Mesenchymal stem cell (in vitro differentiated cells and primary cell): ENCODE data around the gene THAP12.

ENCODE experiments used
- DNase-seq: peaks from one replicate; pipeline ENCODE4 v3.0.0-alpha.2; 2013
- H2AFZ ChIP-seq: one replicate; pipeline ENCODE4 v1.6.1; 2013; ENCODE audit warnings: low read depth, mild to moderate bottlenecking, control low read depth, inconsistent platforms, low read length, moderate library complexity
- H2AK5ac ChIP-seq: 2 replicates; pipeline ENCODE4 v1.6.1; 2013; ENCODE audit warnings: low read length, moderate library complexity, mild to moderate bottlenecking, inconsistent platforms; ENCODE audit not compliant: severe bottlenecking
- H2BK120ac ChIP-seq: one replicate; pipeline ENCODE4 v1.6.1; 2013; ENCODE audit warnings: low read depth, mild to moderate bottlenecking, inconsistent platforms, low read length, moderate library complexity
- H2BK12ac ChIP-seq, 2 experiments: one replicate each; pipeline ENCODE4 v1.6.1; 2013; ENCODE audit warnings: inconsistent platforms in 2 of 2, low read length in 2 of 2, mild to moderate bottlenecking in 2 of 2, moderate library complexity in 2 of 2, control low read depth in 1 of 2
- H2BK15ac ChIP-seq: one replicate; pipeline ENCODE4 v1.6.1; 2013; ENCODE audit warnings: mild to moderate bottlenecking, low read depth, inconsistent platforms; ENCODE audit not compliant: poor library complexity, severe bottlenecking
- H2BK5ac ChIP-seq: 2 replicates; pipeline ENCODE4 v1.6.1; 2013; ENCODE audit warnings: low read depth, mild to moderate bottlenecking, low read length, control low read depth, inconsistent platforms; ENCODE audit not compliant: poor library complexity, severe bottlenecking
- H3K14ac ChIP-seq, 2 experiments: one replicate each; pipeline ENCODE4 v1.6.1; 2013; ENCODE audit warnings: inconsistent platforms in 2 of 2, low read length in 2 of 2, control low read depth in 1 of 2, mild to moderate bottlenecking in 1 of 2, moderate library complexity in 1 of 2
- H3K18ac ChIP-seq, 2 experiments: one replicate each; pipeline ENCODE4 v1.6.1; 2013; ENCODE audit warnings: inconsistent platforms in 2 of 2, low read length in 2 of 2, control low read depth in 1 of 2, low read depth in 1 of 2, mild to moderate bottlenecking in 1 of 2
- H3K23ac ChIP-seq, 2 experiments: one replicate each; pipeline ENCODE4 v1.6.1; 2013; ENCODE audit warnings: inconsistent platforms in 2 of 2, low read length in 2 of 2, mild to moderate bottlenecking in 2 of 2, moderate library complexity in 2 of 2, control low read depth in 1 of 2
- H3K27ac ChIP-seq: 2 replicates; pipeline ENCODE4 v1.5.1; 2013; ENCODE audit warnings: mild to moderate bottlenecking, moderate library complexity, low read length, control low read depth, inconsistent platforms; ENCODE audit not compliant: poor library complexity, severe bottlenecking
- H3K27me3 ChIP-seq, 2 experiments: 2 replicates each; pipeline versions ENCODE4 v1.6.1 to v1.7.0; 2013; ENCODE audit warnings: low read length in 2 of 2, mild to moderate bottlenecking in 2 of 2, moderate library complexity in 2 of 2, control low read depth in 1 of 2, inconsistent platforms in 1 of 2; ENCODE audit not compliant: control insufficient read depth in 1 of 2, insufficient read depth in 1 of 2
- H3K36me3 ChIP-seq, 2 experiments: 2 replicates each; pipeline versions ENCODE4 v1.6.1 to v1.7.0; 2013; ENCODE audit warnings: low read length in 2 of 2, control low read depth in 1 of 2, inconsistent platforms in 1 of 2, low read depth in 1 of 2, mild to moderate bottlenecking in 1 of 2; ENCODE audit not compliant: insufficient read depth in 2 of 2, control insufficient read depth in 1 of 2
- H3K4ac ChIP-seq, 2 experiments: one replicate each; pipeline ENCODE4 v1.6.1; 2013; ENCODE audit warnings: inconsistent platforms in 2 of 2, low read length in 2 of 2, mild to moderate bottlenecking in 2 of 2, moderate library complexity in 2 of 2, control low read depth in 1 of 2, low read depth in 1 of 2
- H3K4me1 ChIP-seq: 2 replicates; pipeline ENCODE4 v1.6.1; 2013; ENCODE audit warnings: low read depth, low read length, control low read depth; ENCODE audit not compliant: control insufficient read depth, insufficient read depth
- H3K4me2 ChIP-seq: 2 replicates; pipeline ENCODE4 v1.6.1; 2013; ENCODE audit warnings: low read length, mild to moderate bottlenecking, inconsistent platforms; ENCODE audit not compliant: poor library complexity, severe bottlenecking
- H3K4me3 ChIP-seq, 2 experiments: 2 replicates each; pipeline versions ENCODE4 v1.5.1 to v1.7.0; 2013; ENCODE audit warnings: low read length in 2 of 2, mild to moderate bottlenecking in 2 of 2, control low read depth in 1 of 2, low read depth in 1 of 2; ENCODE audit not compliant: insufficient read depth in 1 of 2
- H3K79me1 ChIP-seq: replicated peaks from 2 replicates; pipeline ENCODE4 v1.6.1; 2013; ENCODE audit warnings: mild to moderate bottlenecking, control low read depth, low read length, inconsistent platforms; ENCODE audit not compliant: poor library complexity, severe bottlenecking
- H3K9ac ChIP-seq: 2 replicates; pipeline ENCODE4 v1.7.0; 2013; ENCODE audit warnings: mild to moderate bottlenecking, low read length, moderate library complexity
- H3K9me3 ChIP-seq: 2 replicates; pipeline ENCODE4 v1.7.0; 2013; ENCODE audit warnings: mild to moderate bottlenecking, low read length; ENCODE audit not compliant: control insufficient read depth
- H4K8ac ChIP-seq: one replicate; pipeline ENCODE4 v1.6.1; 2013; ENCODE audit warnings: inconsistent platforms, mild to moderate bottlenecking, low read length, moderate library complexity
- H4K91ac ChIP-seq: one replicate; pipeline ENCODE4 v1.6.1; 2013; ENCODE audit warnings: mild to moderate bottlenecking, low read length, inconsistent platforms
- WGBS: methylation state at CpG from one replicate; pipeline ENCODE4 v1.1.7; 2013; ENCODE audit warnings: mixed read lengths; 5-methylcytosine and 5-hydroxymethylcytosine counted together

Gene THAP12

GRCh38 chr11:76424379-76424778, 43.4 kb upstream of the THAP12 start:
- H2AK5ac ChIP-seq = no peak overlapping the region
- no peaks in the 10 kb centered on the region for H3K4me1 ChIP-seq
- H3K14ac ChIP-seq = no peak overlapping the region
- no peak overlapping the region for H3K4me3 ChIP-seq
- no peak overlapping the region for H3K9ac ChIP-seq
- H3K23ac ChIP-seq = no peak overlapping the region
- H3K9me3 ChIP-seq = no peaks in the 10 kb centered on the region
- no peak overlapping the region for H3K4ac ChIP-seq
- H4K91ac ChIP-seq = no peak overlapping the region
- WGBS = 63% methylated on average over 3 of the region's 3 CpGs
- H3K27me3 ChIP-seq = peaks cover 8 to 37% of the 10 kb centered on the region in 2 experiments
- no peak overlapping the region for H2BK15ac ChIP-seq
- DNase-seq = no peak
- H3K27ac ChIP-seq = no peak overlapping the region
- H3K36me3 ChIP-seq = no peaks in the 10 kb centered on the region
- no peak overlapping the region for H2BK120ac ChIP-seq
- no peak overlapping the region for H3K18ac ChIP-seq
- H2AFZ ChIP-seq = no peak overlapping the region
- no peak overlapping the region for H4K8ac ChIP-seq
- no peaks in the 10 kb centered on the region for H3K79me1 ChIP-seq
- H3K4me2 ChIP-seq = no peak overlapping the region
- H2BK12ac ChIP-seq = no peak overlapping the region
- no peak overlapping the region for H2BK5ac ChIP-seq

GRCh38 chr11:76419896-76420295, 39.0 kb upstream of the THAP12 start:
- H3K4ac ChIP-seq = no peak overlapping the region
- DNase-seq = no peak
- H3K4me2 ChIP-seq = no peak overlapping the region
- no peak overlapping the region for H3K14ac ChIP-seq
- no peaks in the 10 kb centered on the region for H3K9me3 ChIP-seq
- no peak overlapping the region for H3K23ac ChIP-seq
- H3K4me1 ChIP-seq = no peaks in the 10 kb centered on the region
- H2BK12ac ChIP-seq = no peak overlapping the region
- H3K4me3 ChIP-seq = no peak overlapping the region
- no peaks in the 10 kb centered on the region for H3K79me1 ChIP-seq
- WGBS = 56% methylated on average over 2 of the region's 3 CpGs
- H2BK15ac ChIP-seq = no peak overlapping the region
- no peak overlapping the region for H2AK5ac ChIP-seq
- no peak overlapping the region for H3K18ac ChIP-seq
- no peak overlapping the region for H4K91ac ChIP-seq
- no peak overlapping the region for H3K9ac ChIP-seq
- H2AFZ ChIP-seq = no peak overlapping the region
- no peaks in the 10 kb centered on the region for H3K36me3 ChIP-seq
- H2BK120ac ChIP-seq = no peak overlapping the region
- H3K27me3 ChIP-seq = peaks cover 8 to 21% of the 10 kb centered on the region in 2 experiments
- H4K8ac ChIP-seq = no peak overlapping the region
- no peak overlapping the region for H3K27ac ChIP-seq
- no peak overlapping the region for H2BK5ac ChIP-seq

GRCh38 chr11:76415073-76415472, 34.1 kb upstream of the THAP12 start:
- H3K9ac ChIP-seq = no peak overlapping the region
- H3K14ac ChIP-seq = no peak overlapping the region
- no peak for DNase-seq
- no peak overlapping the region for H3K18ac ChIP-seq
- no peak overlapping the region for H3K4me2 ChIP-seq
- H3K23ac ChIP-seq = no peak overlapping the region
- H3K27ac ChIP-seq = no peak overlapping the region
- no peak overlapping the region for H4K91ac ChIP-seq
- H2BK15ac ChIP-seq = no peak overlapping the region
- H3K4me1 ChIP-seq = peaks cover 3% of the 10 kb centered on the region
- H3K9me3 ChIP-seq = no peaks in the 10 kb centered on the region
- H3K4ac ChIP-seq = no peak overlapping the region
- H3K4me3 ChIP-seq = no peak overlapping the region
- H3K36me3 ChIP-seq = no peaks in the 10 kb centered on the region
- no peaks in the 10 kb centered on the region for H3K79me1 ChIP-seq
- no peak overlapping the region for H4K8ac ChIP-seq
- H2BK5ac ChIP-seq = no peak overlapping the region
- H2BK12ac ChIP-seq = no peak overlapping the region
- H2BK120ac ChIP-seq = no peak overlapping the region
- peaks cover 0 to 15% of the 10 kb centered on the region in 2 experiments for H3K27me3 ChIP-seq
- no peak overlapping the region for H2AK5ac ChIP-seq
- no peak overlapping the region for H2AFZ ChIP-seq

- no peak overlapping the region for H2BK12ac ChIP-seq
- 69% methylated on average over 9 of the region's 10 CpGs for WGBS
- no peaks in the 10 kb centered on the region for H3K79me1 ChIP-seq
- H3K27ac ChIP-seq = no peak overlapping the region
- H3K27me3 ChIP-seq = peaks cover 0 to 11% of the 10 kb centered on the region in 2 experiments
- H2BK15ac ChIP-seq = no peak overlapping the region
- no peak overlapping the region for H4K8ac ChIP-seq
- peak overlapping the region in 1 of 2 experiments; percentile 0 for H3K23ac ChIP-seq
- no peak overlapping the region for H3K9ac ChIP-seq
- H2BK120ac ChIP-seq = no peak overlapping the region
- H3K14ac ChIP-seq = peak overlapping the region in 1 of 2 experiments; percentile 72
- H3K36me3 ChIP-seq = no peaks in the 10 kb centered on the region
- no peak overlapping the region for H3K18ac ChIP-seq
- no peak overlapping the region for H3K4ac ChIP-seq
- H2AFZ ChIP-seq = peak overlapping the region; percentile 43
- peak overlapping the region in 1 of 2 experiments; percentile 25 for H3K4me3 ChIP-seq
- DNase-seq = no peak
- H3K4me1 ChIP-seq = peaks cover 7% of the 10 kb centered on the region
- no peak overlapping the region for H2AK5ac ChIP-seq
- no peak overlapping the region for H2BK5ac ChIP-seq
- no peak overlapping the region for H4K91ac ChIP-seq
- no peak overlapping the region for H3K4me2 ChIP-seq
- H3K9me3 ChIP-seq = no peaks in the 10 kb centered on the region
These were observed 30.0 kb upstream of the THAP12 start for GRCh38 chr11:76410851-76411357.
